ENCODE measurements around the gene DPM3. TPM values are rescaled to one million over a fixed set of nuclear protein-coding genes. Genes with fewer than 3 reads are reported as not detected.

The DPM3 gene
- total RNA-seq, 2 experiments from 2014 or later: 34.1 to 37.7 TPM

GRCh38 chr1:155105604-155106011 lies 34.7 kb downstream of the DPM3 start:
- H3K4me1 Mint-ChIP-seq (ENCODE audit: low read depth): no peaks in the 10 kb centered on the region
- no peaks in the 10 kb centered on the region for H3K9me3 Mint-ChIP-seq
- no peak for DNase-seq
- H3K27ac Mint-ChIP-seq: no peak overlapping the region
- no peaks in the 10 kb centered on the region for H3K36me3 Mint-ChIP-seq
- H3K27me3 Mint-ChIP-seq: no peaks in the 10 kb centered on the region
- ChIA-PET POLR2A (no interaction called here), CTCF (no interaction called here)
- no peak overlapping the region for H3K4me3 Mint-ChIP-seq
- intact Hi-C loops (cut with micrococcal nuclease): no loop called here

GRCh38 chr1:155104605-155105534 lies 35.5 kb downstream of the DPM3 start:
- no peak overlapping the region for H3K27ac Mint-ChIP-seq
- no peaks in the 10 kb centered on the region for H3K9me3 Mint-ChIP-seq
- intact Hi-C loops (cut with micrococcal nuclease): no loop called here
- H3K27me3 Mint-ChIP-seq: no peaks in the 10 kb centered on the region
- CTCF ChIA-PET: interaction anchor here (0.6 kb wide), 1 partner anchor 13 kb away, joined by 3 read pairs; no protein-coding TSS in a partner anchor
- no peaks in the 10 kb centered on the region for H3K4me1 Mint-ChIP-seq (ENCODE audit: low read depth)
- POLR2A ChIA-PET: no interaction called here
- no peak for DNase-seq
- H3K36me3 Mint-ChIP-seq: no peaks in the 10 kb centered on the region
- no peak overlapping the region for H3K4me3 Mint-ChIP-seq

DNA sequence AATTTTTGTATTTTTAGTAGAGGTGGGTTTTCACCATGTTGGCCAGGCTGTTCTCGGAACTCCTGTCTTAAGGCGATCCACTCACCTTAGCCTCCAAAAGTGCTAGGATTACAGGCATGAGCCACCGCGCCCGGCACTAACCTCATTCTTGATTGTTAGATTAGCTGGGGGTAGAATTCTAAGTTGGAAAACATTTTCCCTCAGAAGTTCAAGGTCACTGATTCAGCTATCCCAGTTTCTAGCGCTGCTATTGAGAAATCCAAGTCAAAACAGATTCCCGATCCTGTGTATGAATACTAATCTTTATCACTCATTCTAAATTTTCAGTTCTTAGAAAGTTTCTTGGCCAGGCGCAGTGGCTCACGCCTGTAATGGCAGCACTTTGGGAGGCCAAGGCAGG lies 37.0 kb downstream of the DPM3 start:
- no peaks in the 10 kb centered on the region for H3K9me3 Mint-ChIP-seq
- POLR2A ChIA-PET: no interaction called here
- no peak overlapping the region for H3K4me3 Mint-ChIP-seq
- no peak for DNase-seq
- no peak overlapping the region for H3K27ac Mint-ChIP-seq
- H3K36me3 Mint-ChIP-seq: no peaks in the 10 kb centered on the region
- intact Hi-C loops (cut with micrococcal nuclease): no loop called here
- H3K4me1 Mint-ChIP-seq (ENCODE audit: low read depth): no peaks in the 10 kb centered on the region
- no peaks in the 10 kb centered on the region for H3K27me3 Mint-ChIP-seq
- CTCF ChIA-PET: interaction anchor here (1.4 kb wide), 1 partner anchor 12 kb away, joined by 4 read pairs; no protein-coding TSS in a partner anchor

DNA sequence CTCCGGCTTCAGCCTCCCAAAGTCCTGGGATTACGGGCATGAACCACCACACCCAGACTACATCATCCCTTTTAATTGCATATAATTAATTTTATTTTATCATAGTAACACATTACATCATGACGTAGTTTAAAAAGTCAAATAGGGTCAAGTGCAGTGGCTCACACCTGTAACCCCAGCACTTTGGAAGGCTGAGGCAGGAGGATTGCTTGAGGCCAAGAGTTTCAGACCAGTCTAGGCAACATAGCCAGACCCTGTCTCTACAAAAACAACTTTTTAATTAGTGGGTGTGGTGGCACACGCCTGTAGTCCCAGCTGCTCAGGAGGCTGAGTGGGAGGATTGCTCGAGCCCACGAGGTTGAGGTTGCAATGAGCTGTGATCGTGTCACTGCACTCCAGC lies 41.0 kb downstream of the DPM3 start:
- Mint-ChIP-seq H3K9me3 (no peaks in the 10 kb centered on the region), H3K4me3 (no peak overlapping the region), H3K27ac (no peak overlapping the region), H3K27me3 (peaks cover 13% of the 10 kb centered on the region), H3K36me3 (no peaks in the 10 kb centered on the region), H3K4me1 (ENCODE audit: low read depth) (no peaks in the 10 kb centered on the region)
- CTCF ChIA-PET: interaction anchor here (0.7 to 1.9 kb wide), 3 partner anchors 10 to 73 kb away, joined by 3 to 6 read pairs (median 6); no protein-coding TSS in a partner anchor
- intact Hi-C loops (cut with micrococcal nuclease): no loop called here
- POLR2A ChIA-PET: no interaction called here
- no peak for DNase-seq

DNA sequence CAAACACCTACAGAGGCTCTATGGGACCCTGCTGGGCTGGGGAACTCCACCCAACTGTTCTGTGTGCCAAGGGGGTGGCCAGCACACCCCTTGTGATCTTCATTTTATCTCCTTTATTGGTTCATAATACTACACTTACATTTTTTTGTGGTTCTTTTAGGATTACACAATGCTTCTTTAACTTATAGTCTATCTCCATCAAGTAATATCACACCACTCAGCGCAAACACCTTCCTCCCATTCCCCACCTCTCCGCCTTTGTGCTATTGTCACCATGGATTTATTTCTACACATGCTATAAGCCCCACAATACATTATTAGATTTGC lies 45.7 kb downstream of the DPM3 start:
- no peak for DNase-seq
- ChIA-PET POLR2A (no interaction called here), CTCF (interaction anchor here (1.0 to 2.4 kb wide), 4 partner anchors 9 to 78 kb away, joined by 4 to 41 read pairs (median 8); partner anchors contain the start of gene KRTCAP2)
- Mint-ChIP-seq H3K4me3 (no peak overlapping the region), H3K27me3 (peaks cover 13% of the 10 kb centered on the region), H3K27ac (no peak overlapping the region), H3K9me3 (no peaks in the 10 kb centered on the region), H3K36me3 (no peaks in the 10 kb centered on the region), H3K4me1 (ENCODE audit: low read depth) (peaks cover 3% of the 10 kb centered on the region)
- intact Hi-C loops (cut with micrococcal nuclease): no loop called here

DNA sequence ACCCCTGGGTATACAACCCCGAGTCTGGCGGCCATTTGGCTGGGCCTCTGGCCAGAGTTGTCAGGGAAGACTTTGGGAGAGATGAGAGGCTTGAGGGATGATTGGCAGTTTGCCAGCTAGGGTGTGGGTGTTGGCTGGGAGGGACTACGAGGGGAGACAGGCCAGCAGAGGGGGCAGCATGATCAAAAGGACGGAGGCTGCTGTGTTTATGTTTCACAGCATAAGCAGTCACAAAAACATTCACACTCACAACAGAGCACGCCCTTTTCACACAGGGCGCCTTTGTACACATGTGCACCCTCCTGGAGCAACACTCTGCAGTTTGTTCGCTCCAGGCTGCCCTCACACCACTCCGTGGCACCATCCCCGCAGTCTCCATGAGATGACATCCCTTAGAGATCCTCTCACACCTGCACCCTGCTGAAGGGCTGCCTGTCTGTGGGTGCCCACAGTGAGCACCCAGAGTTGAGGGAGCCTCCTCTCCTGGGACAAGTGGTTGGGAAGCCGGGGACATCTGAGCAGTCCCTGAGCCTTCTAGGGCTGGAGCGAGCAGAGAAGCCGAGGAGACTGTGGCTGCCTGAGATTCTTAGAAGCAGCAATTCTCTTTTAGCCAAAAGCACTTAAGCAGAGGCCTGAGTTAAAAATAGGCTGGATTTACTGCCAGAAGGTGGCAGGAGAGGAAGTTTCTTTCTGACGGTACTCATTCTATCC lies 46.3 kb downstream of the DPM3 start:
- ChIA-PET POLR2A (no interaction called here), CTCF (interaction anchor here (1.0 to 3.0 kb wide), 8 partner anchors 9 to 79 kb away, joined by 3 to 41 read pairs (median 6); partner anchors contain the start of genes KRTCAP2 and SLC50A1)
- no peaks in the 10 kb centered on the region for H3K36me3 Mint-ChIP-seq
- no peak overlapping the region for H3K4me3 Mint-ChIP-seq
- H3K9me3 Mint-ChIP-seq: no peaks in the 10 kb centered on the region
- H3K27ac Mint-ChIP-seq: no peak overlapping the region
- H3K4me1 Mint-ChIP-seq (ENCODE audit: low read depth): peaks cover 3% of the 10 kb centered on the region
- DNase-seq: no peak
- intact Hi-C loops (cut with micrococcal nuclease): no loop called here
- peaks cover 13% of the 10 kb centered on the region for H3K27me3 Mint-ChIP-seq

- ChIA-PET POLR2A (interaction anchor here (1.8 kb wide), 1 partner anchor 75 kb away, joined by 7 read pairs; no protein-coding TSS in a partner anchor), CTCF (interaction anchor here (1.9 to 5.3 kb wide), 8 partner anchors 8 to 76 kb away, joined by 6 to 274 read pairs (median 12); partner anchors contain the start of genes EFNA4, KRTCAP2 and SLC50A1)
- Mint-ChIP-seq H3K4me3 (no peak overlapping the region), H3K4me1 (ENCODE audit: low read depth) (peaks cover 3% of the 10 kb centered on the region), H3K27ac (no peak overlapping the region), H3K9me3 (no peaks in the 10 kb centered on the region), H3K27me3 (peaks cover 11% of the 10 kb centered on the region), H3K36me3 (no peaks in the 10 kb centered on the region)
- intact Hi-C loops (cut with micrococcal nuclease): no loop called here
- DNase-seq: no peak
Measured at GRCh38 chr1:155092641-155093040, 47.7 kb downstream of the DPM3 start.

DNA sequence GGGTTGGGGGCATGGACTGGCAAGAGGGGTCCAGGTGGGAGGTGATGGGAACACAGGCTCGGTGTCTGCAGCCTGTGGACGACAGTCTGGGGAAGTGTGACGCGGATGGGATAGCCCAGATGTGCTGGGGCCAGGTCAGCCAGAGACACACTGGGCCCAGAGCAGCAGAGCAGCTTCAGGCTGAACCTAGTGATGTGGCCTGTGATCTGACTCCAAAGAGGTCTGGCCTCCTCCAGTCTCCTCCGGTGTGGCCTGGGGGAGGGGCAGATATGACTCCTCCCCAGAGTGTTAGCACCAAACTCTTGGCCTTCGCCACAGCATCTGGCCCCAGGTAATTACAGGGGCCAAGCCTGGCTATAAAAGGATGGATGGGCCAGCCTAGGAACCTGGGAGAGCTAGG lies 48.2 kb downstream of the DPM3 start:
- no peak for DNase-seq
- Mint-ChIP-seq H3K27me3 (peaks cover 9% of the 10 kb centered on the region), H3K4me1 (ENCODE audit: low read depth) (peaks cover 3% of the 10 kb centered on the region), H3K27ac (no peak overlapping the region), H3K36me3 (no peaks in the 10 kb centered on the region), H3K4me3 (no peak overlapping the region), H3K9me3 (no peaks in the 10 kb centered on the region)
- ChIA-PET POLR2A (interaction anchor here (1.1 to 1.8 kb wide), 3 partner anchors 43 to 81 kb away, joined by 4 to 7 read pairs (median 7); partner anchors contain the start of gene KRTCAP2), CTCF (interaction anchor here (0.5 to 5.3 kb wide), 35 partner anchors 7 to 488 kb away, joined by 3 to 274 read pairs (median 6); partner anchors contain the start of genes ADAM15, DPM3, EFNA1 and EFNA4)
- intact Hi-C loops (cut with micrococcal nuclease): no loop called here

DNA sequence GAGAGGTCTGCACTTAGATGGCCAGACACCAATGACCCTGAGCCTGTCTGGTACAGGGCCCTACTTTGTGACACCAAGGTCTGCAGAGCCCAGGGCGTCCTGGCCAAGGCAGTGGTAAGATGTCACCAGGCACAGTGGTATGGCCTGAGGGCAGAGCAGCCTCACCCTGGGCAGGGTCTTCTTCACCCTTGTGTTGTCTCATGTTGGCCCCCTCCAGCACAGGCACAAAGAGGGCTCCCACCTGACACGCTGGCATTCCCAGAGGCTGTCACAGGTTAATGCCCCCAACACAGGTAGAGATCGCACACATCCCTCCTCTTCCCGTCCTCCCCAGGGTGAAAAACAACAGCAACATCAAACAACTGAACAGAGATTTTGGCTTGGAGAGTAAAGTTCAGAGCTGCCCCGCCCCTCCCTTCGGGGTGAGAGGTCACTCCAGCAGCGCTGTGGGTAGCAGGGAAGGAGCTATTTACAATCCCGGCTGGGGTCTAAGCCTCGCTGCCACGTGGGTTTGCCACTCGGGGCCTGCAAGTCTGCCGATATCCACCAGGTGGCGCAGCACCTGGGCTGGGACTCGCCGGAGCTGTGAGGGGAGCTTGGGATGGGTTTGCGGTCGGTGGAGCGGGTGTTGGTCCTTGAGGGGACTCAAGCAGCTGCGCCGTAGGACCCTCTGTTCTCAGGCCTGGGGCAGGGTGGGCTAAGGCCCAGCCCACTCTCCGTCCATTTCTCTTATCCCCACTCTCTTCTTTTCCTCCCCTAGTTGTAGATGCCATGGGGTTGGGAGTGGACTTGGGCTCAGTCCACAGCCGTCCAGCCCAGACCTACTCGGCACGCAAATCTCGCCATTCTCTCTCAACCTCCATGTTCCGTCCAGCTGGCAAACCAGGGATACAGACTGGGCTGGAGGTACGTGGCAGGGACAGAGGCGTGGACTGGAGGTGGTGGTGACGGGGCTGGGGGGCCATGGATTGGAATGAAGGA lies 49.0 kb downstream of the DPM3 start:
- Mint-ChIP-seq H3K27ac (no peak overlapping the region), H3K4me3 (no peak overlapping the region), H3K36me3 (no peaks in the 10 kb centered on the region), H3K4me1 (ENCODE audit: low read depth) (peaks cover 3% of the 10 kb centered on the region), H3K9me3 (no peaks in the 10 kb centered on the region), H3K27me3 (peaks cover 8% of the 10 kb centered on the region)
- peak; percentile 87 for DNase-seq
- intact Hi-C loops (cut with micrococcal nuclease): loop anchor here (1.0 kb wide), 1 partner anchor 76 kb away; no protein-coding TSS in a partner anchor
- POLR2A ChIA-PET: interaction anchor here (1.1 to 1.8 kb wide), 3 partner anchors 44 to 81 kb away, joined by 4 to 7 read pairs (median 7); partner anchors contain the start of gene KRTCAP2
- CTCF ChIA-PET: interaction anchor here (0.5 to 5.3 kb wide), 50 partner anchors 9 to 1430 kb away, joined by 3 to 274 read pairs (median 4); partner anchors contain the start of genes ADAM15, DPM3, EFNA1 and EFNA4

Data from activated CD4-positive, alpha-beta memory T cell treated with anti-CD3 and anti-CD28 coated beads for 36 hours (primary cell).